HG02840 (cell line): Measurements from ENCODE around the gene C2orf81.
A peak's percentile ranks its signal among the peaks of the same experiment; 100 is the strongest.
"Not testable (repeated sequence)": the region's sequence is repeated elsewhere in the genome, so short reads cannot be mapped to it uniquely, and the experiment has no call there.

Experiments used
- ATAC-seq: cut with Tn5 transposase; IDR thresholded peaks from one replicate; pipeline ENCODE4 v1.9.1; 2021; ENCODE audit warnings: mild to moderate bottlenecking, moderate library complexity, moderate number of reproducible peaks; ENCODE audit not compliant: unreplicated experiment, low FRiP score

Gene C2orf81

DNA sequence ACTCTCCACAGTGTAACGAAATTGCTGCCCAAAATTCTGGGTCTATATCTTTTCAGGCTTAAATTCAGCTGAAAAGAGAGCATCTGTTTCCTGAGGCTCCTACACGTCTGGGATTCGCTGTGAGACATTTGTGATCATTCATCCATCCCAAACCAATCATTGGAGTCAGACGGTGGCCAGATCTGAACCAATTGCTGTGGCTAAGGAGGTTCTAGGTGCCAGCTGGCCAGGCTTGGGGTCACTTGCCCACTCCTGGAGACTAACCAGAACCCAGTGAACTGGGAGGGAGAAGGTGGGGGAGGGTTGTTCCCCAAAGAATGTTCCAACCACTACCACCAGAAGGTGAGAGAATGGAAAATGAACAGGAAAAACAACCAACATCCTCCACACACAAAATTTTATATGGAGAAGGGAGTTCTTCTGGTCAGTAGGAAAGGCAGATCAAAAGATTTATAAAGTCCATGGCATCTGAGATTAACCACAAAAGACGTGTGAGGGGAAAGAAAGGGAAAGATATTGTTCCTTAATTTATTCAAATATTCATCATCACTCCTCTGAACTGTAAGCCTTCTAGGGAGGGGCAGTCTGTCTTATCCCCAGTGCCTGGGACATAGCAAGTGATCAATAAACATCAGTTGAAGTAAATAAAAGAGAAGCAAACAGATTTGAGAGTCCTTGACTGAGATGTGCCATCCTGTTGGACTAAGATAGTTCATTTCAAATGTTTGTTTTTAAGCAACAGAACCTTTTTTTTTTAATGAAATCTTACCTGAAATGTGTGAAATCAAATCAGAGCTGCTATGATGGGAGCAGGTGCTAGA is 23.3 kb upstream of the C2orf81 start:
- ATAC-seq, result no peak

DNA sequence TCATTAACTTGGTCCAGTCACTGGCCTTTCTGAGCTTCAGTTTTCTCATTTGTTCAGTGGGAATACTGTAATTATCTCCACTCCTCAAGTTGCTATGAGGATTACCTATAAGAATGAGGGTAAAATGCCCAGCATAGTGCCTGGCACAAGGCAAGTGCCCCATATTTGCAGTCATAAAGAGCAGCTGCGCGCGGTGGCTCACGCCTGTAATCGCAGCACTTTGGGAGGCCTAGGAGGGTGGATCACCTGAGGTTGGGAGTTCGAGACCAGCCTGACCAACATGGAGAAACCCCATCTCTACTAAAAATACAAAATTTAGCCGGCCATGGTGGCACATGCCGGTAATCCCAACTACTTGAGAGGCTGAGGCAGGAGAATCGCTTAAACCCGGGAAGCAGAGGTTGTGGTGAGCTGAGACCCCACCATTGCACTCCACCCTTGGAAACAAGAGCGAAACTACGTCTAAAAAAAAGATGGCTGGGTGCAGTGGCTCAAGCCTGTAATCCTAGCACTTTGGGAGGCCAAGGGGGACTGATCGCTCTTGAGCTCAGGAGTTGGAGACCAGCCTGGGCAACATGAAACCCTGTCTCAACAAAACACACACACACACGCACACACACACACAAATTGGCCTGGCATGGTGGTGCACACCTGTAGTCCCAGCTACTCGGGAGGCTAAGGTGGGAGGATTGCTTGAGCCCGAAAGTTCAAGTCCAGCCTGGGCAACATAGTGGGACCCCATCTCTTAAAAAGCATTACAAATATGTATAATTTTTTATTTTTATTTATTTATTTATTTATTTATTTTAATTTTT is 21.3 kb upstream of the C2orf81 start:
- ATAC-seq, result not testable (repeated sequence)

DNA sequence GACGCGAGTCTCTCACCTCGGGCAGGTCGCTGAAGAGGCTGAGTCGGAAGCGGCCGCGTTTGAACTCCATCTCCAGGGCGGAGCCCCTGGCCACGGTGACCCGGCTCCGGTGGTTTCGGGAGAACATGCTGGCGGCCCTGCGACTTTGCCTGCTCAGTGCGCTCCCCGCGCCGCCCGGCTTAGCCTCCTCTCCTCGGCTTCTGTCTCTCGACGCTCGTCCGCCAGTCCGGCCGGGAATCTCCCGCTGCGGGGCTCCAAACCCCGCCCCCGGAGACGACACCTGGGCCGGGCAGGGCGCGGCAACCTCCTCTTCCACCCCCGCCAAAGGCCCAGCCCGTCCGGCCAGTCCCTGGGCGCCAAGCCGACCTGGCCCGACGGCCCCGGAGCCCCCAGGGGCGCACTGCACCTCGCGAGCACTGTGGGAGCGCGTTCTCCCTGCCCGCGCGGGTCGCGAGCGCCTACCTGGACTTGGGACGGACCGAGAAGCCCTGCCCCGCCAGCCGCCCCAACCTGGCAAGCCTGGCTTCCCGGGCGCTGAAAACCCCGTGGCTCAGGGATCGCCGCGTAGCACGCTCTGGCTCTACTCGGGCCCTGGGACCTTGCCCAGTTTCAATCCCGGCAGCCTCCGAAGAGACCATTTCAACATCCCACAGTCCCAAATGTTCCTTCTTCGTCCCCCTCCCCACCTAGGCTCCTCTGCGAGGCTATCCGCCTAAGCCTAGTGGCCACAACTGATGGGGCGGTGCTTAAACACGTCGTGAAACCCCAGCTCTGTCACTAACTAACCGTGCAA is 20.5 kb upstream of the C2orf81 start, which contains the start of gene RTKN:
Gene RTKN (minus strand): TSS at position 248 of the 793 bp plus-strand sequence. CDS start 121 bp downstream, at position 127.
- no peak for ATAC-seq

DNA sequence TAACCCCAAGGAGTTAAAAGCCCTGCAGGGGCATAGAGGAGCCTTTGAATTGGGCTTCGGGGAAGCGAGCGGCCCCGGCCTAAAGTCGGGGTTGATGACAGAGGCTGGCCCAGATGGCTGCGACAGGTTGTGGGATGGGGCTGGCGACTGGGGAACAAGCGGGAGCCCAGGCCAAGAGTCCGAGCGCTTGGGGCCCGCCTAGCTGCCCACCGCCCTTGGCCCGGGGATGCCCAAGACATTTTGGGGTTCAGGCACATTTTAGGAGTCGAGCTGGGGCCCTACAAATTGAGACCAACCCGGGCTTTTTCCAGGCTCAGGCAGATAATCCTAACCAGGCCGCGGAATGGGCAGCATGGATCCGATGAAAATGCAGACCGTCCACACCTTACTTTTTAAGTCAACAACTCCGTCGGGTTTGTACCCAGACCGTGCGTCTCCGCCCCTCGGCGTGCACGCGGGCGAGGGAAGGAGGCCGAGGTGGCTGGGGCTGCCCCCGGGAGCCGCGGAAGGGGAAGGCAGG is 19.8 kb upstream of the C2orf81 start:
- no peak for ATAC-seq

DNA sequence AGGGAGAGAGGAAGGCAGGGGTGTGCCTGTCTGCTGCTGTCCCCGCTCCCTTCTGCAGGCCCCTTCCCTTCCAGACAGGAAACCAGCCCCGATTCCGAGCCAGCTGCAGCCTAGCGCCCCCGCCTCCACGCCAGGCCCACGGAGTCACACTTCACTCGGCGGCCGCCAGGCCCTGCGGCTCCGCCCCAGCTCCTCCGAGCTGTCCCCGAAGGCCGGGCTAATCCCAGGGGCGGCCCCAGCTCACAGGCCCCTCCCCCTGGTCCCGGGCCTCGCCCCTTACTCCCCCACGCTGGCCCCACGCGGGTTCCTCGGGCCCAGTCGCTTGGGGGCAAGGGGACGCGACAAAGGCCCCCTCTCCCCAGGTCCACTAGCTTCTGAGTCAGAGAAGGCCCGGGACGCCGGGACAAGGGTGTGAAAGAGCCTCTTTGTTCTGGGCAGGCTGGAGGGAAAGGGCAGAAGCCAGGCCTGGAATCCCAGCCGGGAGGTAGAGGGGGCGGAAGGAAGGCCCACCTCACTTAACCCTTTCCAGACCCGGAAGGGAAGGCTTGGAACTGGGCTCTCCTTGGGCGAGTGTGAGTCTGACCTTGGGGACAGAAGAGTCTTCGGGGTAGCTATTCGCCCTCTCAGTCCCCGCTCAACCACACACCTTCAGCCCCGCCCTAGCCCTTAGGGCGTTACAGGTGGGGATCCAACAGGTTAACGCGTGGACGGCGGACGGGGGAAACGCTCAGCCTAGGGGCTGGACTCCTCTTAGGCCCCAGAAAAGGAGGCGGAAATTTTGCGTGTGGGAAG is 19.2 kb upstream of the C2orf81 start:
- ATAC-seq, result peak; percentile 52

DNA sequence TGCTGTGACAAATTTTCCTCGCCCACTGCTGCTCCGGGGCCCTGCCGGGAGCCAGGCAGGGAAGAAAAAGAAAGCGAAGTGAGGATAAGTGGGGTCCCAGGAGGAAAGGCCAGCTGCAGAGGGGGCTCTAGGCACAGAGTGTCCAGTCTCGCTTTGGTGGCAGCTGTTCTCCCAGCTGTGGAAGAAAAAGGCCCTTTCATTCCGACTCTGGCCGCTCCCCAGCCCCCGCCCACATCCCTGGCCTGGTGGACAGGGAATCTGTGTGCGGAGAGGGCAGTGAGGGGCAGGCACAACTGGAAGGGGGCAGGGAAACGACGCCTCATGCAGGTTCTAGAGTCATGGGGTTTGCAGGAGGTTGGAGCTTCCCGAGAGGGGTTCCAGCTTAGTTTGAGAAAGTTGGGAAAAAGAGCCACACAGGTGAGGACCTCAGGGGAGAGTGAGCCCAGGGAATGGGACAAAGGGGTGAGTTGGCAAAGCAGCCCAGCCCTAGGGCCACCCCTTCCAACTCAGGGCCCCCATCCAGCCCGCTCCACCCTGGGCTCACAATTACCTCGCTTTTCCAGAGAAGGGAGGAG is 18.5 kb upstream of the C2orf81 start:
- ATAC-seq, result no peak

DNA sequence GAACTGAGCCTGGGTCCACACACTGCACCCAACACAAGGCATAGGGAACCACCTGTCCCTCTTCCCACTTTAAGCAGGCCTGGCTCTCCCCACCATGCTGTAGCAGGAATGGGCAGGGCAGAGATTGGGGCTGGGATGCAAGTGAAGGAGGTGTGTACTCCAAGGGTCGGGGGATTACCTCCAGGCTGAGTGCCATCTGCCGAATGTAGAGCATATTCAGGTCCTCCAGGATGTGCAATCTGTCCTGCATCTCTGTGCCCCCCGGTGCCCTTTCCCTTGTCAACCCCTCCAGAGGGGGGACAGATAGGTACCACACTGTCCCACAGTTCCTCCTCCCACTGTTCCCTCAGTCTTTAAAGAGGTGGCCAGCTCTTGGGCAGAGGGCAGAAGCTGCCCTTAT is 18.0 kb upstream of the C2orf81 start:
- ATAC-seq, result no peak

DNA sequence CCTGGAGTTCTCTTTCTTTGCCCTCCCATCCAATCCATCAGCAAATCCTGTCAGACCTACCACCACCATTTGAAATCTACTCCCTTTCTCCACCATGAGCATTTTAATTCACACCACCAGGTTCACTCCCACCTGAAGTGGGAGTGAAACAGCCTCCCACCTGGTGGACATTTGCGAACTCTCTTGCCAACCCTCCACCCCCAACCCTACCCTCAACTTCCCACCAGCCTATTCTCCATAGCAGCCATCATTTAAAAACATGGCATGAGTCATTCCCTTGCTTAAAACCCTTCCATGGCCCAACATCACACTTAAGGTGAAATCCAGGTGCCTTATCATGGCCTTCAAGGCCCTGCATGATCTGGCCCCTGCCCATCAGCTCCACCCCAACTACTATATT is 16.8 kb upstream of the C2orf81 start:
- ATAC-seq, result no peak

DNA sequence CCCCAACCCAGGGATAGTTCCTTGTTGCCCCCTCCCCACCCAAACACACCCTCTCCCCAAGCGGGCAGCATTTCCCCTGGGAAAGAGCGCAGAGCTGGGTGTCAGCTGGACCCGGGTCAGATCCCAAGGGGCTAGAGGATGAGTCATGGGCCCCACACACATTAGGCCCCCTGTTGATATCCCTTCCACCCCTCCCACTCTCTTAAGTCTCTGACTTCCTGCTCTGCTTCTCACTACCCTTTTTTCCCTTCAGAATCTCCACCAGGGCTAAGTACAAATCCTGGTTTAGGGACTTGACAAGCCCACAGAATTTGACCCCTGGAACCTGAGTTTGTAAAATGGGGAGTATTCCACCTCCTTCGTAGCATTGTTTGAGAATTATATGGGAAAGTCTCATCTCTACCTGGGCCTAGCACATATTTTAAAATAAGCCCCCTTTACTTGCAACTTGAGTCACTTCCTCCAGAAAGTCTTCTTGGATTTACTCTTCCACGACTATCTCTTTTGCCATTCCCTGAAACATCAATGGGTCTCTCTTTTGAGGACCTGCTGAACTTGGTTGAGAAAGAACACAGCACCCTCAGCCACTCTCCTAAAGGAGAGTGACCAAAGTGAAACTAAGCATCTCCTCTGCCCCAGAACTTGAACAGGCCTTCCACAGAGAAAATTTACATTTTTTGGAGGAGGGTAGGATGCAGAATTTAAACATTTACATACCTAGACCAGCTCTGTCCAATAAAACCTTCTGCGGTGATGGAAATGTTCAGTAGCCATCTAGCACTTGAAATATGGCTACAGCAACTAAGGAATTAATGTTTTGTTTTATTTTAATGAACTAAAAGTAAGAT is 15.7 kb upstream of the C2orf81 start:
- no peak for ATAC-seq

DNA sequence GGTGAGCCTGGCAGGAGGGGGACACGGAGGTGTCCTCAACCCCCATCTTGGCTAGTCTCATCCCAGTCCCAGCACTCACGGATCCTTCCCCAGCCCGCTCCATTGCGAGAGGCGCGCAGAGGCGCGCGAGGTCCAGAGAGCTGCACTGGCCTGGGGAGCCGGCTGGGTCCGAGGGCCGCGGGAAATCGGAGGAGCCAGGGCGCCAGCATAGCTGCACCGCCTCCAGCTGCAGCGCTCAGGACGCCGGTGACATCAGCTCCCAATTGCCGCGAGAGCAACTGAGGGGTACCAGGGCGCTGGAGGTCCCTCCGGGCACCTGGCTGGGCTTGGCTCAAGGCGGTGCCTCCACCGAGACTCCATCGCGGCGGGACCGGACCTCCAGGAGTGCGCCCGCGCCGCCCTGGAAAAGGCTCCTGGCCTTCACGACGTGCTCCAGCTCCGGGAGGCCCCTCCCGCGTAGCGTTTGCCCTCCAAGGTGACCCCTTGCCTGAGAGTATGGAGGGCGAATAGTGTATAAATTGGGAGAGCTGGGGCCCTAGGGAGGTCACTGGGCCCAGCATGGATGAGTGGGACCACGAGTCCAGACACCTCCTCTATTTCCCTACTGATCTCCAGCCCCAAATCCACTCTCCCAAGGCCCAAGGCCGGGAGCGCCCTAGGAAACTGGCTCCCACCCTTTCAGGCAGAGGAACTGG is 14.8 kb upstream of the C2orf81 start:
- ATAC-seq, result no peak

DNA sequence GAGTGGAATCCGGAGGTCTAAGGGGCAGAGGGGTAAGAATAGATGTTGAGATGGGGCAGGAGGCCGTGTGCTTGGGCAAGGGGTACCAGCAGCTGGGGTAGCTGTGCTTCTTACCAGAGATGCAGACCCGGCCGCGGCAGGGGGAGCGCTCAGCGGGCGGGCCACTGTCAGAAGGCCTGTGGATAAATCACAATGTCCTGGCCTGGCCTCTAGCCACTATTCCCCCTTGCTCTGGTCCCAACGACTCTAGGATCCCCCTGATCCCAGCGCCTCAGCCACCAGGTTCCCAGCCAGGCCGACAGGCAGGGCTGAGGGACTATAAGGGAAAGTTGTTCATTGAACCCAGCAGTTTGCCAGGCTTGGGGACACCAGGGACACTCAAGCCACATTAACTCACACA is 9.1 kb upstream of the C2orf81 start:
- no peak for ATAC-seq

DNA sequence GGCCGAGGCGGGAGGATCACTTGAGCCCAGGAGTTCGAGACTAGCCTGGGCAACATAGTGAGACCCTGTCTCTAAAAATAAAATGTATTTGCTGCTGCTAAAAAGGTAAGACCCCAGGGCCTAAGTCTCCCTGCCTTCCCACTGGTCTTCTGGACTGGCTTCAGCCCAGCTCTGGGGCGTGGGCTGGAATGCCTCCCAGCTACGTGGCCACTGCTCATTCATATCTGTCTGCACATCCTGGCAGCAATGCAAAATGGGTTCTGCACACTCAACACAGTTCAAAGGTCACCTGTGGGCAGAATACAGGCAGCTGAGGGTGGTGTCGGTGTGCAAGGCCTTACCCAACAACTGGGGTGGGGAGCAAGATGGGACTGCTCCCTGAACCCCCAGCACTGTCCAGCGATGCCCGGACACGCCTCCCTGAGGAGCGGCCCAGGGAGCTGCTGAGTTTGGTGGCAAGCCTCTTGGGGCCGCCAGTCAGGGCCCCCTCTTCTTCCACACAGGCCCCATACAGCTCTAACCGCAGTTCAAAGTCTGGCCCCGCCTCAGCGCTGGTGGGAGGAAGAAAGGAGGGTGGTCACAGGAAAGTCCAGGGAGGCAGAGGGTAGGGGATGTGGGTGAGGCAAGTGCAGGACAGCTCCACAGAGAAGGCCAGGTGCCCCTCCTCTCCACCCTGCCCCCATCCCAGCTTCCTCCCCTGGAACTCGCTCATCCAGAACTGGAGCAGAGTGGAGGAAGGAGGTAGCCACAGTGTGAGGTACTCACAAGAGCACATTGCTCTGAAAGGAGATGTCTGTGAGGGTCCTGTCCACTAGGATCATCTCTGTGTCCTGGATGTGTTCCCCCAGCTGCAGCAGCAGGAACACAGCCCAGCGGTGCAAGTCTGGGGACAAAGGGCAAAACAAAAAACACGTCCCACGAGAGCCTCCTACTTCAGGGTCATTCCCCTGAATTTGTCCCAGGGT is 8.3 kb upstream of the C2orf81 start:
- ATAC-seq, result no peak

DNA sequence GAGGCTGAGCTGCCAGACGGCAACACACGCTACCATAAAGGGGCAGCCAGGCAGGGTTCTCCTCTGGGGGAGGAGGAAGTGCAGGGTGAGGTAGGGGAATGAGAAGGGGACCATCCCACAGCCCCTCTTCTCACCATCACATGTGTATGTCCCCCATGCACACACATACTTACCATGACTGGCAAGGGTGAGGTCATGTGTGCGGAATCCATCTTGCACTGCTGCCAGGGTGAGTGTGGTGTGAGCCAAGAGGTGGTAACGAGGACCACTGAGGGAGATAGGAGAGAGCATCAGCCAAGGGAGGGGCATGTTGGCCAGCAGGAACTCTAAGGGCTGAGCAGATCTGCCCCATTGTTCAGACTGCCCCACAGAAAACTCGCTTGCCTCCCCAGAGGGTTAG is 7.3 kb upstream of the C2orf81 start:
- no peak for ATAC-seq

DNA sequence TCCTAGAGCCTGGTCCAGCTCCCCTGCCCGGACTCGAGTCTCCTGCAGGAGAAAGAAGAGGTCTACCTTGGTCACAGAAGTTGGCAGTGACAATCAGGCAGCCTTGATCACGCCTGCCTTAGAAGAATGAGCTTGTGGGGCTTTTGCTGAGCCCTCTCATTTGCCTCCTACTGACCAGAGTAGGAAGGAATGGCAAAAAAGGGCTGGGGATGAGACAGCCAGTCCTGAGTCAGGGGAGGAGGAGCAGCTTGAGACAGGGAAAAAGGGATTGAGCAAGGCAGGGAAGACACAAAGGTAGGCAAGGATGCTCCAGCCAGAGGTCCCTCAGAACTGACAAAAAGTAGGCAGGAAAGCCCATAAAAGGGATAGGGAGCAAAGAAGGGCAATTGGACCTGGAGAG is 6.1 kb upstream of the C2orf81 start:
- ATAC-seq, result no peak

DNA sequence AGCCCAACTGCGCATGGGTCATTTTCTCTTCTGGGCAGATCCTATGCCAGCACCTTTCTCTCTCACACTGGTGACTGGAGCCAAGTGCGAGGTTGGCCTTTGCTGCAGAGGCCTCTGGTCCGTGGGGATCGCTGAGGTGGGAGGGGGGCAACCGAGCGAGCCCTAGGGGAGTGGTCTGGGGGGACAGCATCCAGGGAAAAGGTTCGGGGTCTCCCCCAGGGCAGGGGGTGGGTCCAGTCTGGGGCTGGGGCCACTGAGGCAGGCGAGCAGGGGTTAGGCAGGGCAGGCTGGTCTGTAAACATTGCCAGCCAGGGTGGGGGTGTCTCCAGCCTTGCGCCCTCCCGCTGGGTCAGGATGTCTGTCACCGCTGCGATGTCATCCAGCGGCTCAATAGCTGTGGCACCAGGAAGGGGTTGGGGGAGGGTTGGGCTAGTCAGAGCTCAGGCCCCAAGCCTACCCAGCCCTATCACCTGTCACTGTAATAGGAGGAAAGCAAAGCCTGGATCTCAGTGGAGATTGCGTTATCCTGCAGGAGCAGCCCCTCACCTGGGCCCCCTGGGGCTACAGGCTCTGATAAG is 4.9 kb upstream of the C2orf81 start:
- ATAC-seq, result no peak

DNA sequence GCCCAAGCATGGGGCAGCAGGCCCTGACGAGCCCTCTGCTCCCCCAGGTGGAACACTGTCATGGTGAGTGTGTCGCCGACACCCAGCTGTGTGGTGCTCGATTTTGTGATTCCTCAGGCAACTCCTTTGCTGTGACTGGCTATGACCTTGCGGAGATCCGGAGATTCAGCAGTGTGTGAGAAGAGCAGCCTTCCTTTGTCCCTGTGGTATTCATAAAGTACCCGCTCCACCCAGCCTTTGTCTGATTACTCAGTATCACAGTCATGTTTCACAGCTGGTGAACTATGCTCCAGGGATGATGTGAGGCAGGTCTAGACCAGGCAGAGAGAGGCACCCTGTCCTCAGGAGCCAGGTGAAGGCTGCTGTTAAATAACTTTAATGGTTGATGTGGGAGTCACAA is 4.1 kb upstream of the C2orf81 start:
- no peak for ATAC-seq

DNA sequence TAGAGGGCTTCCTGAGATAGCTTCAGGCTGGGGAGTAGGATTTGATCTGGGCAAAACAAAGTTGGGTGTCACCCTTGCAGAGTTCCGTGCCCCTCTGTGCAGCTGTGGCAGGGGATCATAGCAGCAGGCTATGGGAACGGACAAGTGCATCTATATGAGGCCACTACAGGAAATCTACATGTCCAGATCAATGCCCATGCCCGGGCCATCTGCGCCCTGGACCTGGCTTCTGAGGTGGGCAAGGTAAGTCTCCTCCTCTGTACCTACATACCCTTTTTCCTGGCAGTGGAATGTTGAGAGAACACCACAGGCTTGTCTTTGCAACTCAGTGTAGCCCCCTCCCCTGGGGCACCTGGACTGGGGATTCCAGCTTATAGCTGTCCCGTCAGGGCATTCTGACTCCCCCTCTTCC is 3.6 kb upstream of the C2orf81 start:
- ATAC-seq, result no peak
